ENCODE data around the gene SFXN5.
"Not testable (repeated sequence)": the region's sequence is repeated elsewhere in the genome, so short reads cannot be mapped to it uniquely, and the experiment has no call there.

The SFXN5 gene

DNA sequence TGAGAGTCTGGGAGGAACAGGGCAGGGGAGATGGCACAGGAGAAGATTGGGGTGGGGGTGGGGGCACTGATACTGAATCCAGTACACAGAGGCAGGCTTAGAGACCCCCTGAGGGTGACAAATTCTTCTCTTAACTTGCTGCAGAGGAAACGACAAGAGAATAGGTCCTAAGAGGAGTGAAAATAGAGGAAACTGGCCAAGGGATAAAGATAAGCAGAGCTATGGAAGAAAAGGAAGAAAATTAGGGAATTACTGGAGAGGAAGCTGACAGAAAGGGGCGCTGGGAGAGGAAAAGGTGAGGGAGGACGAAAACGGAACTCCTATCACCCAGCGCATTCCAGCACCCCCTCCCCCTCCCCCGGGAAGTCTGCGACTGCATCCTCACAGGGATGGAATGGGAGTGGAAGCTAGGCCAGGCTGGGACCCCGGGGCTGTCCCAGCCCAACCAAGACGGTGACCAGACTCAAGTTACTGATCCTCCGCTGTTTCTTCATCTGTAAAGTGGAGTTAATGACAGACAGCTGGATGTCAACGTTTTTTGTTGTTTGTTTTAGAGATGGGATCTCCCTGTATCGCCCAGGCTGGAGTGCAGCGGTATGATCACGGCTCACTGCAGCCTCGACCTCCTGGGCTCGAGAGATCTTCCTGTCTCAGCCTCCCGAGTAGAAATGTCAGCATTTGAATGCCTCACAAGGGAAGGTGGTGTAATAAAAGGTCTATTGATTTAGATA is 156.8 kb downstream of the SFXN5 start:
- no peak overlapping the region for H3K4me3 ChIP-seq (ENCODE audit: low read depth, low read length)
- TF ChIP-seq, protein P1, sequence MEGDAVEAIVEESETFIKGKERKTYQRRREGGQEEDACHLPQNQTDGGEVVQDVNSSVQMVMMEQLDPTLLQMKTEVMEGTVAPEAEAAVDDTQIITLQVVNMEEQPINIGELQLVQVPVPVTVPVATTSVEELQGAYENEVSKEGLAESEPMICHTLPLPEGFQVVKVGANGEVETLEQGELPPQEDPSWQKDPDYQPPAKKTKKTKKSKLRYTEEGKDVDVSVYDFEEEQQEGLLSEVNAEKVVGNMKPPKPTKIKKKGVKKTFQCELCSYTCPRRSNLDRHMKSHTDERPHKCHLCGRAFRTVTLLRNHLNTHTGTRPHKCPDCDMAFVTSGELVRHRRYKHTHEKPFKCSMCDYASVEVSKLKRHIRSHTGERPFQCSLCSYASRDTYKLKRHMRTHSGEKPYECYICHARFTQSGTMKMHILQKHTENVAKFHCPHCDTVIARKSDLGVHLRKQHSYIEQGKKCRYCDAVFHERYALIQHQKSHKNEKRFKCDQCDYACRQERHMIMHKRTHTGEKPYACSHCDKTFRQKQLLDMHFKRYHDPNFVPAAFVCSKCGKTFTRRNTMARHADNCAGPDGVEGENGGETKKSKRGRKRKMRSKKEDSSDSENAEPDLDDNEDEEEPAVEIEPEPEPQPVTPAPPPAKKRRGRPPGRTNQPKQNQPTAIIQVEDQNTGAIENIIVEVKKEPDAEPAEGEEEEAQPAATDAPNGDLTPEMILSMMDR (IDR thresholded peaks at IDR 0.05; ENCODE audit: low read depth, low read length, missing control alignments), result no peak
- no peak for DNase-seq (ENCODE audit: low read depth)

DNA sequence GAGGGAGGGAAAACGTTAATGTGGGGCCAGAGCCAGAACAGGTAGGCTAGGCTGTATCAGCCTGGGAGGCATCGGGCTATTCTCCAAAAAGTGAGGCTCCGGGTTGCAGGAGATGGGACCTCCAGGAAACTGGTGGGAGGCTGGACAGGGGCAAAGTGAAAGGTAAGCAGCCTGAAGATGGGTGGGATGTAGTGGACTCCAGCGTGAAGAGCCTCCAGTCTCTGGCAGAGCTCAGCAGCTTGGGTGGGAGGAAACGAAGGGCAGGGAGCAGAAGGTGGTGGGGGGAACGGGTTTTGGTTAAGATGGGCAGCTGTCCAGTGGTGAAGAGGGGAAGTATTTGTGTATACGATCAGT is 157.3 kb downstream of the SFXN5 start:
- no peak overlapping the region for H3K4me3 ChIP-seq (ENCODE audit: low read depth, low read length)
- DNase-seq (ENCODE audit: low read depth), result no peak
- TF ChIP-seq, protein P1 (IDR thresholded peaks at IDR 0.05; ENCODE audit: low read depth, low read length, missing control alignments), result no peak

GRCh38 chr2:72913486-72914205 is 157.9 kb downstream of the SFXN5 start:
- TF ChIP-seq, protein P1 (IDR thresholded peaks at IDR 0.05; ENCODE audit: low read depth, low read length, missing control alignments), result no peak

DNA sequence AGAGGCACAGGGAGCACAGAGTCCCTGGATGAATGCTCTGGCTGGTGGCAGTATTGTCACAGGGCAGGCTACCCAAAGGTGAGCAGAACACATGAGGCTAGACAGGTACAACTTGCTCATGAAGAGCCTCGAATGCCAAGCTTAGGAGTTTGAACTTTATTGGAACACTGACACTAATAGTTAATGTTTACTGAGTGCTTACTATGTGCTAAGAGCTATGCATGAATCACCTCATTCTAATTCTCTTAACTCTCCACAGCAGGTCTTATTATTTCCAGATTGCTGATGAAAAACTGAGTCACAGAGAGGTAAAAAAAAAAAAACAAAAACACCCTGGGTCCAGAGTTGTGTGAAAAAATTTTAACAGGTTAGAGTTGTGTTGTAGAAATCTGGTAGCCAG is 160.3 kb downstream of the SFXN5 start:
- DNase-seq (ENCODE audit: low read depth), result no peak
- H3K4me3 ChIP-seq (ENCODE audit: low read depth, low read length), result no peak overlapping the region
- TF ChIP-seq, protein P1 (IDR thresholded peaks at IDR 0.05; ENCODE audit: low read depth, low read length, missing control alignments), result no peak

More at GRCh38 chr2:72913486-72914205, 157.9 kb downstream of the SFXN5 start:
- DNase-seq (ENCODE audit: low read depth), result no peak
- no peak overlapping the region for H3K4me3 ChIP-seq (ENCODE audit: low read depth, low read length)

GRCh38 chr2:72908741-72909140 is 162.8 kb downstream of the SFXN5 start:
- TF ChIP-seq, protein P1 (IDR thresholded peaks at IDR 0.05; ENCODE audit: low read depth, low read length, missing control alignments), result no peak
- no peak for DNase-seq (ENCODE audit: low read depth)
- H3K4me3 ChIP-seq (ENCODE audit: low read depth, low read length), result no peak overlapping the region

DNA sequence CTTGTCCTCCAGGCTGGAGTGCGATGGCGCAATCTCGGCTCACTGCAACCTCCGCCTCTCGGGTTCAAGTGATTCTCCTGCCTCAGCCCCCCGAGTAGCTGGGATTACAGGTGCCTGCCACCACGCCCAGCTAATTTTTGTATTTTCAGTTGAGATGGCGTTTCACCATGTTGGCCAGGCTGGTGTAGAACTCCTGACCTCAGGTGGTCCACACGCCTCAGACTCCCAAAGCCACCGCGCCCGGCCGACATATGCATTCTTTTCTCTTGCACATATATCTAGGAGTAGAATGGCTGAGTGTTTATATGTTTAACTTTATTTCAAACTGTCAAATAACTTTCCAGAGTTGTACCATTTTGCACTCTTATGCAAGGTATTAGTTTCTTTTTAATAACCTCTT is 164.1 kb downstream of the SFXN5 start:
- DNase-seq (ENCODE audit: low read depth); H3K4me3 ChIP-seq (ENCODE audit: low read depth, low read length): not testable (repeated sequence)

GRCh38 chr2:72901426-72901825 is 170.1 kb downstream of the SFXN5 start:
- TF ChIP-seq, protein P1 (IDR thresholded peaks at IDR 0.05; ENCODE audit: low read depth, low read length, missing control alignments), result no peak
- no peak overlapping the region for H3K4me3 ChIP-seq (ENCODE audit: low read depth, low read length)
- no peak for DNase-seq (ENCODE audit: low read depth)

Data from GM12864 (cell line).